HG03135 (cell line): Measurements from ENCODE around the gene GATAD2A.

ENCODE experiments used
- ATAC-seq: cut with Tn5 transposase; IDR thresholded peaks from one replicate; pipeline ENCODE4 v1.9.1; 2021; ENCODE audit warnings: mild to moderate bottlenecking, moderate library complexity; ENCODE audit not compliant: unreplicated experiment

Gene GATAD2A

DNA sequence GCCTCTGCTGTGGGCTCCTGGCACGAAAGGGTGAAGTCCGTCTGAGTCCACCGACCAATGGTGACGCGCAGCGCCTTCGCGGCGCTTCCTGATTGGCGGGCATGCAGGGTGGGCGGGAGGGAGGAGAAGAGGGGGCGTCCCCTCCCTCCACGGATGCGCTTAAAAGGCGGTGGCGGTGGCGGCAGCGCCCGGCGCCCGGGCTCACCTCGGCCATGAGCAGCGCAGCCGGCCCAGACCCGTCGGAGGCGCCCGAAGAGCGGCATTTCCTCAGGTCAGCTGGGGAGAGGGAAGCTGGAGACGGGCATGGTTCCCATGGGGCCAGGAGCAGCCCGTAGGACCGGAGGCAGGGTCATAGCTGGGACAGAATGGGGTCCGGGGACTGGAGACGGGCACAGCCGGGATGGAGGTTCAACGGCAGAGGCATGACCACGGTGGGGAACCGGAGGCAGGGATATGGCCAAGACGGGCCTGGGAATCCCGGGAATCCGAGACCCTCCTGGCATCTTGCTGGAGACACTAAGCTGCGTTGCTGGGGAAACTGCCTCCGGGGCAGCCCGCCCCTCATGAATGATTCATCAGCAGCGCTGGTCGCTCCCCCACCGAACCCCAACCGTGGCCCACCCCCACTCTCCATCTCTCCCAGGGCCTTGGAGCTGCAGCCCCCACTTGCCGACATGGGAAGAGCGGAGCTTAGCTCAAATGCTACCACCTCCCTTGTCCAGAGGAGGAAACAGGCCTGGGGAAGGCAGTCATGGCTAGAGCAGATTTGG, 123.4 kb downstream of the GATAD2A start, which contains the start of gene YJEFN3:
Gene YJEFN3 (plus strand): TSS at position 191 of the 770 bp plus-strand sequence. CDS start 22 bp downstream, at position 213.
- ATAC-seq = no peak

- ATAC-seq = no peak
Measured at GRCh38 chr19:19529783-19530422, 124.4 kb downstream of the GATAD2A start.

DNA sequence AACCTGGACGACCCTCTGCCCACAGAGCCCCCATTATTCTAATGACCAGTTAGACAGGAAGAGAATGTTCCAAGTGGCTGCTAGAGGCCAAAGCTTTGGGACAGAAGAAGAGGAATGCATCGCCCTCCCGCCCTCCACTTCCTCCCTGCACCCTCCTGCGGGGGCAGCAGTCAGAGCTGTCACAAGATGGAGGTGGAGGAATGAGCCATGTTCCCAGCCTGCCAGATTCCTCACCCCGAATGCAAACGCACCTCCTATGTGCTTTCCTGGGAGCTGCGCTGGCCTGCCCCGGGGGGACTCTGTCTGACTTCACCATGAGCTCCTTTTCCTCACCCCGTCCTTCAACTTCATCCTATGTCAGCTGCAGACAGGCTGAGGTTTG, 124.9 kb downstream of the GATAD2A start:
- no peak for ATAC-seq

- no peak for ATAC-seq
Measured at GRCh38 chr19:19530889-19531288, 125.4 kb downstream of the GATAD2A start.

GRCh38 chr19:19531951-19532805, 126.7 kb downstream of the GATAD2A start:
- peak; percentile 62 for ATAC-seq

DNA sequence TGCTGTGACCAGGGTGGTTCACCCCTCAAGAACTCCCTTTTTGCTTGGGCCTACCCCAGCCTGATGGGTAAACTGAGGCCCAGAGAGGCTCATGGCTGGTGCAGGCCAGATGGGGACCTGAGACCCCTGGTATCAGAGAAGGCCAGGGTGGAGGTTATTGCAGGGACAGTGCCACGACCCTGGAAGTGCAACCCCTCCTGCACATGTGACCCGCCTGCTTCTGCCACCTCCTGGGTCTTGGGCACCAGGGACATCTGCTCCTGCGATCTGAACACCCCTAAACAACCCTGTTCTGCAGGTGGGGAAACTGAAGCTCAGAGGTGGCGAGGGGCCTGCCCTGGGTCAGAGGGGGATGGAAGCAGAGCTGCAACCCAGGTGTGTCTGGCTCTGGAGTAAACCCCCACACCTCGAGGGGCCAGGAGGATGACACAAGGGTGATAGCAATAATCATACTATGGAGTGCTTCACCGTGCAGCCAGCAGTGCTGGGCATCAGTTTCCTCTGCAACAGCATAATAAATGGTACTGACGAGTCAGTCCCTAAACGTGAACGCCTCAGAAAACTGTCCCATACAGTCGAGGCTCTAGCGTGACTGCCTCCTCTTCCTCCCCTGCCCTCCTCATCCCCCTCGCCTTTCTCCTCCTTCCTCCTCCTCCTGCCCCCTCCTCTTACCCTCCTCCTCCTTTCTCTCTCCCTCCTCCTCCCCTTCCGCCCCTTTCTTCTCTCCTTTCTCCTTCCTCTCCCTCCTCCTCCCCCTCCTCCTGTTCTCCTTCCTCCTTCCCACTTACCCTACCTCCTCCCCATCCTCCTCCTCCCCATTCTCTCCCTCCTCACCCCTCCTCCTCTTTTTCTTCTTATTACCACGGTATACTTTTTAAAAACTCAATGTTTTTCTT, 127.6 kb downstream of the GATAD2A start:
- no peak for ATAC-seq

DNA sequence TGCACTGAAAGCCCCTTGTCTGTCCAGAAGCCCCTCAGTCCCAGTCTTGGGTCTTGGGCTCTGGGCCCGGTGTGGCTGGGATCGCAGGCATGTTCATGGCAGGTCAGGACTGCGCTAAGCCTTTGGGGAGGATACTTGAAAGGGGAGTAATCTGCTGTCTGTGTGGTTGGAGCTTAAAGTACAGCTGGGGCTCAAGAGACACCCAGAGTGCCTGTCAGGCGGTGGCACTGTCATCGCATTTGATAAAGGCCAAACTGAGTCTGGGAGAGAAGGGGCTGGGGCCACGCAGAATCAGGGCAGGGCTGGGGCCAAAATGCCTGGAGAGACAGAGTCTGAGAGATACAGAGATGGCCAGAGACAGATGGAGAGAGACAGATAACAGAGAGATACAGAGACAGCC, 128.4 kb downstream of the GATAD2A start:
- ATAC-seq = no peak

DNA sequence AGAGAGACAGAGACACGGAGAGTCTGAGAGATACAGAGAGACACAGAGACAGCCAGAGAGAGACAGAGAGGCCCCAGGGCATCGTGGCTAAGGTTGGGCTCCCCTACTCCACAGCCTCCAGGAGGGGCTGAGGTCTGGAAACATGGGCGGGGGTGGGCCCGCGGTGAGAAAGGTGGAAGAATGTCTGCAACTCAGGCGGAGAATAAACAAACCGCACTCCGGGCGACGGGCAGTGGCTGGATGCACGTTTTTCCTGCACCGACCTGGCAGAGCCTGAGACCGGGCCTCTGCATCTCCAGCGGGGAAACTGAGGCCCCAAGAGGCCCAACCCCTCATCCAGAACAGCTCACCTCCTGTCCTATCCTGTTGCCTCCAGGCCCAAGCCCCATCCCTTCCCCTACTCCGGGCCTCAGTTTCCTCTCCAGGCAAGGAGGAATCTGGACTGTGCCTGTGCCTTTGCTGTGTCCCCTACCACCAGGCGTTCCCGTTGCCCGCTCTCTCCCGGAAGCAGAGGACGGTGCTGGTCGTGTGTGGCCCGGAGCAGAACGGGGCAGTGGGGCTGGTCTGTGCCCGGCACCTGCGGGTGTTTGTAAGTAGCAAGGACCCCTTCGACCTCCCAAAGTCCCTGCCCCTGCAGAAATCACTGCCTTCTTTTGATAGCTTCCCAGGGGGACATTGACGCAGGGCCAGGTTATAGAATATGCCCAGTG, 129.2 kb downstream of the GATAD2A start:
- no peak for ATAC-seq

GRCh38 chr19:19535311-19536191, 130.1 kb downstream of the GATAD2A start:
- ATAC-seq = no peak

GRCh38 chr19:19537075-19538048, 131.9 kb downstream of the GATAD2A start:
- no peak for ATAC-seq

GRCh38 chr19:19538061-19538784, 132.7 kb downstream of the GATAD2A start, which contains the start of gene CILP2:
CILP2 (plus strand) TSS chr19:19538265; CDS start chr19:19538350, 85 bp downstream.
- no peak for ATAC-seq

- ATAC-seq = no peak
Measured at GRCh38 chr19:19538785-19539166, 133.3 kb downstream of the GATAD2A start.

GRCh38 chr19:19539698-19540063, 134.2 kb downstream of the GATAD2A start:
- no peak for ATAC-seq

DNA sequence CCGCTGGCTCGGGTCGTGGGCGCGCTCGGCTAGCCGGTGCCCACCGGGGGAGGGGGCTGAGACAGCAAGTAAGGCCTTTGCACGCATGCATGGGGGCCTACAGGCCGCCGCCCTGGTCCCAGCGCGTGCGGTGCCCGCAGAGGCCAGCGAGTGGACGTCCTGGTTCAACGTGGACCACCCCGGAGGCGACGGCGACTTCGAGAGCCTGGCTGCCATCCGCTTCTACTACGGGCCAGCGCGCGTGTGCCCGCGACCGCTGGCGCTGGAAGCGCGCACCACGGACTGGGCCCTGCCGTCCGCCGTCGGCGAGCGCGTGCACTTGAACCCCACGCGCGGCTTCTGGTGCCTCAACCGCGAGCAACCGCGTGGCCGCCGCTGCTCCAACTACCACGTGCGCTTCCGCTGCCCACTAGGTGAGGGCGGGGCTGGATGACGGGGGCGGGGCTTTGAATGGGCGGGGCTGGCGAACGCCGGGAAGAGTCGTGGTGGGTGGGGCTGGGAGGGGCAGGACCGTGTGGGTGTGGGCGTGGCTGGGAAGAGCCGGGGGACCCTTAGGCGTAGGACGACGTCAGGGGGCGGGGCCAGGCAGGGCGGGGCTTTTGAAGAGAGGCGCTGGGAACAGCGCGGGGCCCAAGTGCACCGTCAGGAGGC, 134.7 kb downstream of the GATAD2A start:
- ATAC-seq = no peak

- no peak for ATAC-seq
Measured at GRCh38 chr19:19540715-19541515, 135.4 kb downstream of the GATAD2A start.

DNA sequence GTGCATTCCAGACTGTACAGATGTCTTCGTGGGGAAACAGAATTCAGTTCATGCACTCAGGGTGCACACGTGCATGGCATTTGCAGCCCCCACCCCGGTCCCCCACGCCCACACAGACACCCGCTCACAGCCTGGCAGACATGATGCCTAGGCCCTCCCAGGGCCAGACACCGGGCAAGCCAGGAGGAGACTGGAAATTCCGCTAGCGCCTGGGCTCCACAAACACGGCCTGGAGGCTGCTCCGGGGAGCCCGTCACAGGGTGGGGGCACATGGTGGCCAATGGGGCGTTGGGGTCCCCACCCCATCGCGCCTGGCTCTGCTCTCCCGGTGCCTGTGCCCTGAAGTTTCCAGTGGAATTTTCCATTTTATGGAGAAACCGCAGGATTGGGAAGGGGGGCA, 136.1 kb downstream of the GATAD2A start:
- no peak for ATAC-seq
